Activated CD4-positive, alpha-beta T cell treated with anti-CD3 and anti-CD28 coated beads, Interleukin-2, amount 50 U/mL, for 24 hours (primary cell): ENCODE results near the gene SLC36A1.
"Not testable (repeated sequence)": the region's sequence is repeated elsewhere in the genome, so short reads cannot be mapped to it uniquely, and the experiment has no call there.

Experiments used
- DNase-seq, 2 donors: peaks; one replicate each; pipeline ENCODE4 v3.0.0-alpha.2; 2020; ENCODE audit warnings: low read depth in 1 of 2, low spot score in 1 of 2

SLC36A1 gene

DNA sequence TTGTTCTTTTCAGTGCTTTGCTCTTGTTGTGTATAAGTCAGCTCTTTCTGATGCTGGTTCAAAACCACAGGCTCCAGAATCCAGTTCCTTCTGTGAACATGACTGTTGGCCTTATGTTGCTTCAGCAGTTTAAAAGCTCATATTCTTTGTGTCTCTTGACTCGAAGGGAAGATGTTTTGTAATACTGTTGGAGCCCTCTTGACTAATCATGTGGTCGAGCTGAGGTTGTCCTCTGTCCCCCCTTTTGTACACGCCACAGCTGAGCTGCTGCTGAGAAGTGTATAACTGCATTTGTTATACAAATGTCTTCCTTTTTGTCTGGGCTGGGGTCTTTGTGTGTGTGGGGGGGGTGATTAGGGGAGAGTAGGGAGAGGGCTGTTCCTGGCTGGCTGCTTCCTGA, 35.8 kb downstream of the SLC36A1 start:
- no peak for DNase-seq

- no peak for DNase-seq
These were observed 36.2 kb downstream of the SLC36A1 start for GRCh38 chr5:151483647-151484046.

- no peak for DNase-seq
These were observed 40.1 kb downstream of the SLC36A1 start for GRCh38 chr5:151487544-151487943.

DNA sequence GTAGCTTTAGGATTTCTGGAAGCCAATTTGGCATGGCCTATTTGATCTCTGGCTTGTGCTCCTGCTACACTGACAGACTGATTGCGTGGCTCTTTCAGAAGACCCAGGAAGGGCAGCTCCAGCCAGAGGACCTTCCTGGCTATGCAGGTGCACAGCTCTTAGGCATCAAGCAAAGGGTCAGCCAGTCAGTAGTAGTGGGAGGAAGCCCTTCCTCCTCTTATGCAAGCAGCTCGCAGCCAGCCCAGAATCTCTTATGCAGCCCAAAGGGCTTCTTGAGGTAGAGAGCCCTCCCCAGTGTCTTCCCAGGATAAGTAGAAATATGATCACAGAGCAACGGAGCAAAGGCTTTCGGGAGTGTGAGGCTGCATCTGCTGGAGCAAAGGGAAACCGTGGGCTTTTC, 43.2 kb downstream of the SLC36A1 start:
- DNase-seq: no peak

DNA sequence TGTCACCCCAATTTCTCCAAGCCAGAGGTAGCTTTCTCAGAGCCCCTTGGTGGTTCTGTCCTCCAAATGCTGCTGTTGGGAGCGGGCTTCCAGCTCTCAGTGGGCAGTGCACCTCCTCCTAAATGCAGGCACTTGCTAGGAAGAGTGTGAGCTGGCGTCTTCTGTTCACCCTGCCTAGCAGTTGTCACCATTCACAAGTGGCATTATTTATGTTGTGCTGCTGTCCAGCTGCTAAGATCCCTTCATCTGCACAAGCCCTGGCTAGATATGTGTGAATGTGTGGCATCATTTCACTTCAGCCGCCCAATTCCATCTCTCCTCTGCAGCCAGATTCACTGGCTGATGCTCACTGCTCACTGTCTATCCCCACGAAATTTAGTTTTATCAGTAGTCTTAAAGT, 43.7 kb downstream of the SLC36A1 start:
- no peak for DNase-seq

DNA sequence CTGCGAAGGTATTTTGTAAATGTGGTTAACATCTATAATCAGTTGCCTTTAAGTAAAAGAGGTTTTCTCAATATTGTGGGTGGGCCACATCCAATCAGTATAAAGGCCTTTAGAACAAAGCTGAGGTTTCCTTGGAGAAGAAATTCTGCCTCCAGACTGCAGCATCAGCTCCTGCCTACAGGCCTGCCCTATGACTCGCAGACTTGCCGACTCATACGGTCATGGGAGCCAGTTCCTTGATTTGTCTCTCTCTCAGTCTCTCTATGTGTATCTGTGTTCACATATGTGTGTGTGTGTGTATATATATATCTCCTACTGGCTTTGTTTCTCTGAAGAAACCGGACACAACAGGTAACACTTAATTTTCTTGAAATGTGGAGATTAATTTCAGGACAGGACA, 45.3 kb downstream of the SLC36A1 start:
- DNase-seq: no peak

DNA sequence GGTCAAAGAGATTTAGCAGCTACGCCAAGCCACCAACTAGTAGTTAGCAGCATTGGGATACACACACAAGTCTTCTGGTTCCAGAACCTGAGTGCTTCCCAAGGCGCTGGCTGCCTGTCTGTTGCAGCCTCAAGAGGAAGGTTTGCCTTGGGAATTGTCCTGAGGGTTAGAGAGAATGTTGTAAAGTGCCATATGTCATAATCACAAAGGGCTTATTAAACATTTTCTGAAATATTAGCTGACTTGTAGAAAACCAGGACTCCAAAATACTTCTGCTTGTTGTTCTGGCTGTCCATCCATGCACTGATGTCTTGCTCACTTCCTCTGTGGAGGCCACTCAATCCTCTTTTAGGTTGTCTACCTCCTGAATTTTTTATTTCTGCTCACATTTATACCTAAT, 46.3 kb downstream of the SLC36A1 start:
- no peak for DNase-seq

DNA sequence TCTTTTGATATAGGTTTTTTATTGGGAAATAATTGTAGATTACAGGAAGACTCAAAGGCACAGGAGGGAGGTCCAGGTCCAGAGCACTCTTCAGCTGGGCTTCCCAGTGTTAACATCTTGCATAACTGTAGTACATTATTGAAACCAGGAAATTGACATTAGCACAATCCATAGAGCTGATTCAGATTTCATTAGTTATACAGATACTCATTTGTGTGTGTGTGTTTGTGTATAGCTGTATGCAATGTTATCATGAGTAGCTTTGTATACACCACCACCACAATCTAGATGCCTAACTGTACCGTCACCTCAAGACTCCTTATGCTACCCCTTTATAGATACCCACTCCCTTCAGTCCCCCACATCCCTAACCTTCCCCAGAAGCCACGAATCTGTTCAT, 47.9 kb downstream of the SLC36A1 start:
- DNase-seq: no peak

DNA sequence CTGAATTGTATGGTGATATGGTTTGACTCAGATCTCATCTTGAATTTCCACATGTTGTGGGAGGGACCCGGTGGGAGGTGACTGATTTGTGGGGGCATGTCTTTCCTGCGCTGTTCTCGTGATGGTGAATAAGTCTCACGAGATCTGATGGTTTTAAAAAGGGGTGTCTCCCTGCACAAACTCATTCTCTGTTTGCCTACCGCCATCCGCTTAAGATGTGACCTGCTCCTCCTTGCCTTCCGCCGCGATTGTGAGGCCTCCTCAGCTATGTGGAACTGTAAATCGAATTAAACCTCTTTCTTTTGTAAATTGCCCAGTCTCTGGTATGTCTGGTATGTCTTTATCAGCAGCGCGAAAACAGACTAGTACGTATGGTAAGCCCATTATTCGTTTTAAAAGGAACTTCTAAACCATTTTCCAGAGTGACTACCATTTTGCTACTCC, 48.7 kb downstream of the SLC36A1 start:
- no peak for DNase-seq

- no peak for DNase-seq
These were observed 50.1 kb downstream of the SLC36A1 start for GRCh38 chr5:151497391-151498002.

DNA sequence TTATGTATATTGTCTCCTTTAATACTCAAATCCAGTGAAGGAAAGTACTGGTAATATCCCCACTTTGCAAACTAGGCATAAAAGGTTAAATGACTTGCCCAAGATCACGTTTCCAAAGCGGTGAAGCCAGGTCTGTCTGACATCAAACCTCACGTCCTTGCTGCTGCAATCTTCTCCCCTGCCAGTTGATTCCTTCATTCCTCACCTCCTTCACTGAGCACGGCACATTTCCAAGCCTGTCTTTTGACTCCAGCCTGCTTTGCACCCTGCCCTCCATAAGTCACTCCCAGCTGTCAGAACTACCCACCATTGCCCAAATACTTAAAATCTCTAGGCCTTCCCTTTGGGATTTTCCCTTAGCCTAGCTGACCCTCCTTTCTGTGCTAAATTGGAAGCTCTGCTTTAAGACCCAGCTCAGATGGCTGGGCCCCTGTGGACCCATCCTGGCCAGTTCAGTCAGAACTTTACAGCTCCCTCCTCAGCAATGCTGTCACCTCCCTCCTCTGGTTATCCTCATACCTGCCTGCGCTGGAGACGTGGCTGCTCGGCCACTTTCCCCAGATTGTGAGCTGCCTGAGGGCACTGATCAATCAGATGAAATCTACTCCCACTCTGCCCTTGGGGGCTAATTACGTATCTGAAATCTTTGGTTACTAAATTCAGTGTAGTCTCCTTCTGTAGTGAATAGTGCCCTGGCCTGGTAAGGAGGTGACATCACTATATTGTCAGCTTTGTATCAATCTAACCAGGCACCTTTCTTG, 51.2 kb downstream of the SLC36A1 start:
- no peak for DNase-seq

DNA sequence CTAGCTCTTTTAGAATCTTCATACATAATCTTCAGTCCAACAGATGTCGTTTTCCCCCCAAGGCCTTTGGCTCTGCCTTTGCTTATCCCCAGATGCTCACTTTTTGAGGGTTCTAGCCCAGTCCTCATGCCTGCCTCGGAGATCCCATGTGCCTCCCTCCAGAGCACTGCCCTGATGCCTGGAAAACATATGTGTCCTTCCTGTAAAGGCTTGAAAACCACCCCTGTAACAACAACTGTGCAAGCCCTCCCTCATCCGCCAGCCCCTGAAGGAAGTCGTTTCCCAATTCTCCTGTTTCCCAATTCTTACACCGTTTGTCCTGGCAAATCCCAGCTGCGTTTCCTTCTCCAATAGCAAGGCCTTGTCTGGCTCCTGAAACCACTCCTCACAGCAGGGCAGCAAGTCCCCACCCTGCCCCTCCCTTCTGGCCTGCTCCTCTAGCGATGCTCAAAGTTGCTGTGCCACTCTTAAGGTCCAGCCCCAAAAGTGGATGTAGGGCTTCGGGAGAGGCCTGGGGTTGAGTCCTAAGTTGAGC, 52.2 kb downstream of the SLC36A1 start:
- no peak for DNase-seq

DNA sequence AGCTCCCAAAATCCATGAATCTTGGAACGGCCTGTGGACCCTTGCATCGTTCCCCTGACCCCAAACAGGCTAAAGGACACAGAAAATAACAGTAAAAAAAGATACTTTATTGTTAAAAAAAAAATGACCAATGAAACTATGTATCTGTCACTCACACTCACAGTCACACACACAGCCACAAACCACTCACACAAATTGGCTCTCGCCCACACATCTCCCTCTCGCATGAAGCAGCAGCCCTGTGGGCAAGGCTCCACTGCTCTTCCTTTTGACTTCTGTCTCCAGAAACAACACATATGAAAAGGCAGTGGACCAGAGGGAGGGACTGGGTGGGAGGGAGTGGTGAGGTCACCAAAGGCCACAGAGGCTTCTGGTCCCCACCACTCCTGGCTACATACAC, 56.6 kb downstream of the SLC36A1 start:
- DNase-seq: no peak

GRCh38 chr5:151508308-151508707, 60.9 kb downstream of the SLC36A1 start:
- not testable (repeated sequence) for DNase-seq

DNA sequence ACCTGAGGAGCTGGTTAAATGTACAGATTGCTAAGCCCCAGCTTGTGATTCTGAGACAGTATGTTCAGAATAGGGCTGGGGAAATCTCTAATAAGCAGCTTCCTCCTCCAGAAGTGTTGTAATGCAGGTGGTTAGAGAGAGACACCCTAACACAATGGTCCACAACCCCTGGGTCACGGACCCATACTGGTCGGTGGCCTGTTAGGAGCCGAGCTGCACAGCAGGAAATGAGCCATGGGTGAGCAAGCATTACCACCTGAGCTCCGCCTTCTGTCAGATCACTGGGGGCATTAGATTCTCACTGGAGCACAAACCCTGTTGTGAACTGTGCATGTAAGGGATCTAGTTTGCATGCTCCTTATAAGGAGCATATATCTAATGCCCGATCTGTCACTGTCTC, 61.8 kb downstream of the SLC36A1 start:
- no peak for DNase-seq

DNA sequence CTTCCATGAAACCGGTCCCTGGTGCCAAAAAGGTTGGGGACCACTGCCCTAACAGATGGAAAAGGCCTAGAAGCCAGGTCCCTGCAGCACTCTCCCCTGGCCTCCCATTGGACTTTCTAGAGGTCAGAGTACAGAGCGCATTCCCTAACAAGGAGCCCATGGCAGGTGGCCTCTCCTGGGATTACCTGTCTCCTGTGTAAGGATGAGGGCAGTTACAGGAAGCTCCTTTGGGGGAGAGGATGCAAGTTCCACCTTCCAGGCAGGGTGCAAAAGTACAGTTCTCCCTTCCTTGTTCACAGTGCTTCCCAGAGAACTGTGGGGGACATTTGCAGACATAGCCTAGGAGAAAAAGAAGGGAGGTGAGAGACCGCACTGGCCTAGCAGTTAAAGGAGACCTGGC, 62.4 kb downstream of the SLC36A1 start:
- no peak for DNase-seq

DNA sequence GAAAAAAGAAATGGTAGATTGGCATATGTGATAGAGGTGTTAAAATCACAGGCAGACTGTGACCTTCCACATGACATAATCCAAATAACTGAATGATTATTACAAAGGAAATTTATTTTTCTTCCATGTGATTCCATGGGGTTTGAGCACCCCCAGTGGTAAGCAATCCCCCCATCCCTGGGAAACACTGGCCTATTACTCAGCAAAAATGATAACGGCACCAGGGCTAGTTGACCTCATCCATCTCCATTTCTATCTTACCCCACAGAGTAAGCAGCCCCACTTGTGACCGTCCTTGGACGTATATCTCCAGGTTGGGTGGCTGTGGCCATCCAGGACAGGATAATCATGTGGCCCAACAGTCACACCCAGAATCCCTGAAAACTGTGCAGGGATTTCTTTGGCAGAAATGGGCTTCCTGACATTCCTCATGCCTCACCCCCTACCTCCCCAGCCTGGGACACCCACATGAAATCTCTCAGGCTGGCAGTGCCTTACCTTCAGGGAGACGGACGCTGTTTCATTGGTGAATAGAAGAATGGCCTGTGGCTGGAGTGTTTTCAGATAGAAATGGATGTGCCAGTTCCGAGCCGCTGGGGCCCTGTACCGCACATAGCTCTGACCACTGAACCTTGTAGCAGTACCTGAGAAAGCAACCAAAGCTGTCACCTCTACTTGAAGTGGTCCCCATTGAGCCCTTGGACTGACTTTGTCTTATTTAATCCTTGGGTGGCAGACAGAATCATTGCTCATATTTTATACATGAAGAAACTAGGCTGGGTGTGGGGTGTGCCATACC, 69.9 kb downstream of the SLC36A1 start:
- DNase-seq: no peak

DNA sequence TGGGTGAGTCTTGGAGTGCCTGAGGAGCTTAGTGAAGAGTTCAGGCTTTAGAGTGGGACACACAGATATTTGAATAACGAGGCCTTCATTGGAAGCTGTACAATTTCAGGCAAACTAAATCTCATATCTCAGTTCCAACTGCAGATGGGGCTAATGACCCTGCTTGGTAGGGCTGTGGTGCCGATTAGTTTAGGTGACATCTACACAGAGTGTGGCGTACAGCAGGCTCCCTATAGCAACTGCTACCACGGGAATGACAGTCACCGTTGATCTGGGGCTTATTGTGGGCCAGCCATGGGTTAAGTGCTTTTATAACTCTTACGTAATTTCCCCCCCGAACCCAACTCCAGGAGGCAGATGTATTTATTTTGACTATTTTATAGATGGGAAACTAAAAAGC, 72.9 kb downstream of the SLC36A1 start:
- no peak for DNase-seq

GRCh38 chr5:151522226-151522625, 74.8 kb downstream of the SLC36A1 start:
- DNase-seq: no peak

- peak in 1 of 2 donors; percentile 7 for DNase-seq
These were observed 75.9 kb downstream of the SLC36A1 start for GRCh38 chr5:151523335-151523734.

DNA sequence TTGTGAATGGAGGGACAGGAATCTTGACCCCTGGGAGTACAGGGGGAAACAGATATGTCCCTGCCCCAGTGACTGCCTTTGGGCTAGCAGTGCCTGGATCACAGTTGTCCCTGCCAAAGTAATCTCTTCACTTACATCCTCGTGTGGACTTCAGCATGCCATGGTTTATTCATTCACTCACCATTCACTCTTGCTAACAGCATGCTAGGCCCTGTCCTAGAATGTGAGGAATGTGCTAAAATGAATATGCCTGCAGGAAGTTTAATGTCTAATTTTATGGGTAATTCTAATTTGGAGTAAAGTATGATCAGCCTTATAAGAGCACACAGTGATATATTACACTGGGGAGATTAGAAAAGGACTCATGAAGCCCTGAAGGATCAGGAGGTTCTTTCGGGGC, 80.8 kb downstream of the SLC36A1 start:
- DNase-seq: no peak

DNA sequence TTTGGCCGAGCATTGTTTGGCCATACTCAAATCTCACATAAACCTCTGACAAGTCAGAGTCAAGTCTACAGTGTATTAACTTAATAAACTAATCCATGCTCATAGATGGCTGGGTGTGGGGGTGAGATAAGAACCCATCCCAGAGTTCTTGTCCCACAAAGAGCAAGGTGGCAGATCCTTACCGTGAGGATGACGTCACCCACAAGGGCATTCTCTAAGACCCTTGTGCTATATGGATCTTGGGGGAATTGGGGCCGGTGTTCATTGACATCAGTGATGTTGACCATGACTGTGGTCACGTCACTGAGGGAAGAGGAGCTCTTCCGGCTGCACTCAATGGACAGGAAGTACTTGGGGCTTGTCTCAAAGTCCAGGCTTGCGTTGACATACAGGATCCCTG, 81.6 kb downstream of the SLC36A1 start:
- no peak for DNase-seq
